Stimulated activated CD4-positive, alpha-beta T cell treated with anti-CD3 and anti-CD28 coated beads, Interleukin-15, amount 100 ng/mL, for 1 hour (primary cell): Measurements from ENCODE around the gene RARA.

Experiments used
- DNase-seq, 2 donors: peaks; one replicate each; pipeline ENCODE4 v3.0.0-alpha.2; 2020; ENCODE audit warnings: low read depth in 1 of 2, low spot score in 1 of 2

Gene RARA

GRCh38 chr17:40345161-40345993, 36.4 kb downstream of the RARA start:
- DNase-seq = no peak

GRCh38 chr17:40345994-40346764, 37.2 kb downstream of the RARA start:
- no peak for DNase-seq

- DNase-seq = no peak
Measured at GRCh38 chr17:40346765-40347158, 37.8 kb downstream of the RARA start.

- DNase-seq = no peak
Measured at GRCh38 chr17:40347319-40348135, 38.5 kb downstream of the RARA start.

- no peak for DNase-seq
Measured at GRCh38 chr17:40348136-40348504, 39.1 kb downstream of the RARA start.

- DNase-seq = no peak
Measured at GRCh38 chr17:40348562-40349476, 39.8 kb downstream of the RARA start.

GRCh38 chr17:40349477-40349894, 40.5 kb downstream of the RARA start:
- no peak for DNase-seq

- DNase-seq = no peak
Measured at GRCh38 chr17:40349895-40350688, 41.1 kb downstream of the RARA start.

GRCh38 chr17:40350689-40351358, 41.8 kb downstream of the RARA start:
- no peak for DNase-seq

GRCh38 chr17:40351359-40352236, 42.6 kb downstream of the RARA start:
- no peak for DNase-seq

GRCh38 chr17:40352237-40352778, 43.3 kb downstream of the RARA start:
- DNase-seq = no peak

GRCh38 chr17:40352779-40353394, 43.9 kb downstream of the RARA start:
- DNase-seq = no peak

GRCh38 chr17:40354221-40355122, 45.5 kb downstream of the RARA start:
- no peak for DNase-seq

GRCh38 chr17:40355123-40355803, 46.3 kb downstream of the RARA start:
- peak; percentile 65 to 78 for DNase-seq

GRCh38 chr17:40355804-40356758, 47.1 kb downstream of the RARA start:
- DNase-seq = no peak
